Central memory CD8-positive, alpha-beta T cell (primary cell): ENCODE results near the gene GALP.

Experiments used
- ATAC-seq: fragments of 150-1000 bp; cut with Tn5 transposase; replicated peaks from 2 replicates; pipeline ENCODE4 v1.10.0; 2022; ENCODE audit warnings: mild to moderate bottlenecking, moderate FRiP score, moderate number of reproducible peaks; ENCODE audit not compliant: poor library complexity, severe bottlenecking; ENCODE audit errors: extremely low read depth
- DNase-seq, 2 donors: peaks; one replicate each; pipeline ENCODE4 v3.0.0; 2021; ENCODE audit warnings: low spot score in 2 of 2
- H3K27ac Mint-ChIP-seq: one replicate; pipeline ENCODE4 v1.8.0; 2022; ENCODE audit warnings: low read depth, mild to moderate bottlenecking, moderate library complexity, mixed read lengths
- H3K27me3 Mint-ChIP-seq: one replicate; pipeline ENCODE4 v1.8.0; 2022; ENCODE audit warnings: mixed read lengths
- H3K36me3 Mint-ChIP-seq: one replicate; pipeline ENCODE4 v1.8.0; 2022; ENCODE audit warnings: mild to moderate bottlenecking, moderate library complexity, mixed read lengths; ENCODE audit not compliant: insufficient read depth
- H3K4me1 Mint-ChIP-seq: one replicate; pipeline ENCODE4 v1.8.0; 2022; ENCODE audit warnings: mixed read lengths
- H3K4me3 Mint-ChIP-seq: one replicate; pipeline ENCODE4 v1.8.0; 2022; ENCODE audit warnings: mild to moderate bottlenecking, moderate library complexity, mixed read lengths
- H3K9me3 Mint-ChIP-seq: one replicate; pipeline ENCODE4 v1.8.0; 2022; ENCODE audit warnings: mixed read lengths

Gene GALP

GRCh38 chr19:56153507-56153906 lies 22.3 kb upstream of the GALP start:
- H3K9me3 Mint-ChIP-seq, result no peaks in the 10 kb centered on the region
- no peak for ATAC-seq
- DNase-seq, result no peak
- peak overlapping the region; percentile 52 for H3K27ac Mint-ChIP-seq
- no peaks in the 10 kb centered on the region for H3K36me3 Mint-ChIP-seq
- no peak overlapping the region for H3K4me3 Mint-ChIP-seq
- peaks cover 6% of the 10 kb centered on the region for H3K4me1 Mint-ChIP-seq
- no peaks in the 10 kb centered on the region for H3K27me3 Mint-ChIP-seq

DNA sequence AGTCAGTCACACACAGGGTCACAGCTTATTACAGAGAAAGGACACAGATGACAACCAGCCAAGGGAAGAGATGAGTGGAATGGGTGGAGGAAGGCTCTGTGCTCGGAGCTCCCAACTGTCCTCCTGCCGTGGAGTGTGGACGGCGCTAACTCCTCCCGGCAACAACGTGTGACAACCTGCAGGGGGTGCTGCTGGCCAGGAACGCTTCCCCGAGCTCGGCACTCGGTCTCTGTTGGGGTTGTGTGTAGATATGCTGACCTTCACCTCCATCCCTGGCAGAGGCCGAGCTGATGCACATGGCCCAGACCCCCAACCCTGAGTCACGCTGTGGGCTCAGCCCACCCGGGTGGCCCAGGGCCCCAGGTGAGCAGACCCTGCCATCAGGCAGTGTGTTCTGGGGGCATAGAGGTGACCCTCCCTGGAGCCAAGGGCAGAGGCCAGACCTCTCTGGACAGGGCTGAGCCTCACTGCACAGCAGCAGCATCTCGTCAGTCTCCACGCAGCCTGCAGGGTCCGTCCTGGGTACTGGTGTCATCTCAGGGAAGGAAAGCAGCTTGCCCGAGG lies 20.6 kb upstream of the GALP start:
- no peaks in the 10 kb centered on the region for H3K27me3 Mint-ChIP-seq
- no peaks in the 10 kb centered on the region for H3K9me3 Mint-ChIP-seq
- H3K4me1 Mint-ChIP-seq, result peaks cover 6% of the 10 kb centered on the region
- ATAC-seq, result no peak
- no peak overlapping the region for H3K4me3 Mint-ChIP-seq
- no peak overlapping the region for H3K27ac Mint-ChIP-seq
- H3K36me3 Mint-ChIP-seq, result peaks cover 6% of the 10 kb centered on the region
- DNase-seq, result no peak

- no peaks in the 10 kb centered on the region for H3K9me3 Mint-ChIP-seq
- H3K4me1 Mint-ChIP-seq, result peaks cover 6% of the 10 kb centered on the region
- no peak overlapping the region for H3K27ac Mint-ChIP-seq
- no peaks in the 10 kb centered on the region for H3K27me3 Mint-ChIP-seq
- DNase-seq, result no peak
- H3K36me3 Mint-ChIP-seq, result peaks cover 6% of the 10 kb centered on the region
- ATAC-seq, result no peak
- H3K4me3 Mint-ChIP-seq, result no peak overlapping the region
Measured at GRCh38 chr19:56156768-56157167, 19.0 kb upstream of the GALP start.

- Mint-ChIP-seq H3K36me3 (peaks cover 6% of the 10 kb centered on the region), H3K27me3 (no peaks in the 10 kb centered on the region), H3K4me3 (no peak overlapping the region), H3K9me3 (no peaks in the 10 kb centered on the region), H3K27ac (no peak overlapping the region), H3K4me1 (peaks cover 4% of the 10 kb centered on the region)
- DNase-seq (no peak), ATAC-seq (no peak)
Measured at GRCh38 chr19:56158170-56158757, 17.5 kb upstream of the GALP start.

GRCh38 chr19:56159009-56159559 lies 16.7 kb upstream of the GALP start:
- Mint-ChIP-seq H3K27ac (no peak overlapping the region), H3K4me3 (no peak overlapping the region), H3K27me3 (no peaks in the 10 kb centered on the region), H3K9me3 (no peaks in the 10 kb centered on the region), H3K36me3 (peaks cover 6% of the 10 kb centered on the region), H3K4me1 (no peaks in the 10 kb centered on the region)
- DNase-seq, result no peak
- ATAC-seq, result no peak

- no peak for ATAC-seq
- no peak overlapping the region for H3K27ac Mint-ChIP-seq
- no peaks in the 10 kb centered on the region for H3K4me1 Mint-ChIP-seq
Measured at GRCh38 chr19:56159622-56160271, 16.1 kb upstream of the GALP start.

GRCh38 chr19:56161534-56161933 lies 14.3 kb upstream of the GALP start:
- no peak for DNase-seq
- no peak overlapping the region for H3K4me3 Mint-ChIP-seq
- peaks cover 11% of the 10 kb centered on the region for H3K27me3 Mint-ChIP-seq
- ATAC-seq, result no peak
- no peaks in the 10 kb centered on the region for H3K9me3 Mint-ChIP-seq
- H3K4me1 Mint-ChIP-seq, result no peaks in the 10 kb centered on the region
- no peak overlapping the region for H3K27ac Mint-ChIP-seq
- peaks cover 6% of the 10 kb centered on the region for H3K36me3 Mint-ChIP-seq

More at GRCh38 chr19:56159622-56160271, 16.1 kb upstream of the GALP start:
- Mint-ChIP-seq H3K9me3 (no peaks in the 10 kb centered on the region), H3K4me3 (no peak overlapping the region), H3K27me3 (no peaks in the 10 kb centered on the region), H3K36me3 (peaks cover 6% of the 10 kb centered on the region)
- no peak for DNase-seq

- ATAC-seq (peak; percentile 32), DNase-seq (no peak)
- peaks cover 6% of the 10 kb centered on the region for H3K36me3 Mint-ChIP-seq
- no peaks in the 10 kb centered on the region for H3K4me1 Mint-ChIP-seq
- peaks cover 18% of the 10 kb centered on the region for H3K27me3 Mint-ChIP-seq
- H3K4me3 Mint-ChIP-seq, result no peak overlapping the region
- no peaks in the 10 kb centered on the region for H3K9me3 Mint-ChIP-seq
- no peak overlapping the region for H3K27ac Mint-ChIP-seq
Measured at GRCh38 chr19:56162258-56162657, 13.6 kb upstream of the GALP start.

GRCh38 chr19:56163097-56163496 lies 12.7 kb upstream of the GALP start:
- Mint-ChIP-seq H3K27ac (no peak overlapping the region), H3K36me3 (peaks cover 6% of the 10 kb centered on the region), H3K4me3 (no peak overlapping the region), H3K4me1 (no peaks in the 10 kb centered on the region), H3K9me3 (no peaks in the 10 kb centered on the region), H3K27me3 (peaks cover 18% of the 10 kb centered on the region)
- ATAC-seq (no peak), DNase-seq (no peak)

DNA sequence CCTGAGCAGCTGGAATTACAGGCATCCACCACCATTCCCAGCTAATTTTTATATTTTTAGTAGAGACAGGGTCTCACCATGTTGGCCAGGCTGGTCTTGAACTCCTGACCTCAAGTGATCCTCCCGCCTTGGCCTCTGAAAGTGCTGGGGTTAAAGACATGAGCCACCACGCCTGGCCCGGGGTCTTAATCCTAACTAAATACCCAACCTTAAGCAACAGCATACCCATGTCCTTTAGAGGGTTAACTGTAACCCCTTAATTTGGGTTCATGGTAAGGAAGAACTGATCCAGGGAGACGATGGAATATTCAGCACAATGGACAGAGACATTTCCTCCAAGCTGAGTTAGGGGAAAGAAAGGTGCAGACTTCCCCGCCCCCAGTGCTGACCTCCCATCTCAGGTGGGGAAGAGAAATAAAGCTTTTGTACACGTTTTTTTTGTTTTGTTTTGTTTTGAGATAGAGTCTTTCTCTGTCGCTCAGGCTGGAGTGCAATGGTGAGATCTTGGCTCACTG lies 8.7 kb upstream of the GALP start:
- H3K9me3 Mint-ChIP-seq, result no peaks in the 10 kb centered on the region
- peaks cover 26% of the 10 kb centered on the region for H3K27me3 Mint-ChIP-seq
- ATAC-seq, result no peak

DNA sequence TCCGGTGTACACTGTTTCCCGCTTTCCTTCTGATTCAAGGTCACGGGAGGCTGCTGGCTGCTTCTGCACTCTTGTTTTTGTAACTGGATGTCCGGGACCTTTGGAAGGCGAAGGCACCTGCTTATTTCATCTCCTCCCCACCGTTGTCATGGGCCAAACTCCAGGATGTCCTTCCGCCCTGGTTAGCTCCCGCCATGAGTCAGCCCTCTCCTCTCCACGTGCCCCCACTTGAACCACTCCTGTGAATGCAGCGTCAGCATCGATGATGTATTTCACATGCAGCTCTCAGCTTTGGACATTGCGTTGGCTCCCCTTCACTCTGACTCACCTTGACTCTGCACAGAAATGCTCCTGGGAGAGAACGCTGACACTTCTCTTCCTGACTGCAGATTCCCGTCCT lies 5.5 kb upstream of the GALP start:
- H3K4me1 Mint-ChIP-seq, result peaks cover 5% of the 10 kb centered on the region
- no peaks in the 10 kb centered on the region for H3K9me3 Mint-ChIP-seq
- H3K4me3 Mint-ChIP-seq, result no peak overlapping the region
- DNase-seq, result no peak
- no peak for ATAC-seq
- no peak overlapping the region for H3K27ac Mint-ChIP-seq
- H3K27me3 Mint-ChIP-seq, result peaks cover 38% of the 10 kb centered on the region
- no peaks in the 10 kb centered on the region for H3K36me3 Mint-ChIP-seq

More for the DNA sequence above, 8.7 kb upstream of the GALP start:
- Mint-ChIP-seq H3K4me1 (peaks cover 5% of the 10 kb centered on the region), H3K4me3 (no peak overlapping the region), H3K36me3 (no peaks in the 10 kb centered on the region), H3K27ac (no peak overlapping the region)
- DNase-seq, result no peak

DNA sequence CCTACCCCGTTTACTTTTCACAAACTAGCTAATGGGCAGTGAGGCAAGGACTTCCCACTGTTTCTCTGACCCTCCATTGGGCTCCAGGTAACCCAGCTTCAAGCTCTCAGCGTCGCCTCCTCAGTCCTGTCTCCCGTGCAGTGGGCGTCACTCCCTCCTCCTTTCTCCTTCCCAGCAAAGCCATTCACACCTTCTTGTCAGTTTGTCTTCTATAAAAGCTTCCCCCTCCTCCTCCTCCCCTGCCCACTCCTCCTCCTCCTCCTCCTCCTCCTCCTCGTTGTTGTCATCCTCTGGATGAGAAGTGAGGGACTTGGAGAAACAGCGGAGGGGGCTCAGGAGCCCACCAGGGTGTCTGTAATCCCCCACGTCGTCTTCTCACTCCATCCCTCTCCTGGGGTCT lies 1.7 kb upstream of the GALP start:
- H3K4me1 Mint-ChIP-seq, result peaks cover 5% of the 10 kb centered on the region
- no peak for DNase-seq
- no peaks in the 10 kb centered on the region for H3K9me3 Mint-ChIP-seq
- H3K4me3 Mint-ChIP-seq, result no peak overlapping the region
- H3K36me3 Mint-ChIP-seq, result no peaks in the 10 kb centered on the region
- ATAC-seq, result no peak
- peaks cover 32% of the 10 kb centered on the region for H3K27me3 Mint-ChIP-seq
- no peak overlapping the region for H3K27ac Mint-ChIP-seq

DNA sequence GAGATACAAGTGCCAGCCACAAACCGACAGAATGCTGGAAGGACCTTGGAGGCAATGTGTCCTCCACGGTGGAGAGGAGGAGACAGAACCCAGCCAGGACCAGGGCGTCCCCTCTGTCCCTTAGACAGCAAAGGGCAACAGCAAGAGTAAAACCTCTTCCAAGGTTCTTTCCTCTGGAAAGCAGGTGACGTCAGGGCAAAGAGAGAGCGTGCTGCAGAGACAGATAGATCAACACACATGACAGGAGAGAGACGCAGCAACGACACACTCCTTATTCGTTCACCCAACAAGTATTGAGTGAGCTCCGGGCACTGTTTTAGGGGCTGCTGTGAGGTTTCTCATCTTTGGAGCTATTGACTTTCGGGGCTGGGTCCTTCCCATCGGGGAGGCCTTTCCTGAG lies 1.3 kb upstream of the GALP start:
- no peak overlapping the region for H3K4me3 Mint-ChIP-seq
- ATAC-seq (no peak), DNase-seq (no peak)
- H3K27me3 Mint-ChIP-seq, result peaks cover 32% of the 10 kb centered on the region
- H3K36me3 Mint-ChIP-seq, result no peaks in the 10 kb centered on the region
- peaks cover 5% of the 10 kb centered on the region for H3K4me1 Mint-ChIP-seq
- H3K9me3 Mint-ChIP-seq, result no peaks in the 10 kb centered on the region
- no peak overlapping the region for H3K27ac Mint-ChIP-seq
